MM.1S (cell line): ENCODE measurements around the gene ARVCF.

Experiments used
- EZH2 ChIP-seq: fragments of 300-600 bp; sonication (generic); optimal IDR thresholded peaks from 2 replicates; pipeline ENCODE3; 2017; ENCODE audit warnings: low read depth, mild to moderate bottlenecking, antibody characterized with exemption, low read length, mixed read lengths
- EZH2phosphoT487 ChIP-seq: fragments of 300-600 bp; sonication (generic); IDR thresholded peaks from 2 replicates; pipeline ENCODE4 v1.6.1; 2018; ENCODE audit warnings: antibody characterized with exemption, low read length
- TF ChIP-seq, protein P1 (sequence below): fragments of 300-600 bp; sonication (generic); IDR thresholded peaks from 2 replicates; pipeline ENCODE4 v1.5.1; 2016; ENCODE audit warnings: antibody characterized with exemption, low read length, mixed read lengths

DNA sequence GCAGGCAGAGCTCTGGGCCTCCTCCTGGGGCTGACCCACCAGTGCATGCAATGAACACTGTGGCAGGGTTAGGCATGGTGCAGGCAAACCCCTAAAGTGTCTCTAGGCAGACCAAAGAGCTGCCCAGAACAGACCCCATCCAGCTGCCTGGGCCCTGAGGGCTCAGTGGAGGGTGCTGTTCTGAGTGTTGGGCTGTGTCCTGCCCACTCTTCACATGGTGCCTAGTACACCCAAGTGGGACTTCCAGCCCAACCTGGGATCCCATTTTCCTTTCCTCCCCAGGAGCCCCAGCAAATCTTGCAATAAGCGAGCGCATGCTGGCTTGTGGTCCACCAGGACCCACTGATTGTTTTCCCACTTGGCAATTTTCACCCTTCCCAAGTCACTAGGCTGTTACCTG is 26.4 kb downstream of the ARVCF start:
- TF ChIP-seq, protein P1, sequence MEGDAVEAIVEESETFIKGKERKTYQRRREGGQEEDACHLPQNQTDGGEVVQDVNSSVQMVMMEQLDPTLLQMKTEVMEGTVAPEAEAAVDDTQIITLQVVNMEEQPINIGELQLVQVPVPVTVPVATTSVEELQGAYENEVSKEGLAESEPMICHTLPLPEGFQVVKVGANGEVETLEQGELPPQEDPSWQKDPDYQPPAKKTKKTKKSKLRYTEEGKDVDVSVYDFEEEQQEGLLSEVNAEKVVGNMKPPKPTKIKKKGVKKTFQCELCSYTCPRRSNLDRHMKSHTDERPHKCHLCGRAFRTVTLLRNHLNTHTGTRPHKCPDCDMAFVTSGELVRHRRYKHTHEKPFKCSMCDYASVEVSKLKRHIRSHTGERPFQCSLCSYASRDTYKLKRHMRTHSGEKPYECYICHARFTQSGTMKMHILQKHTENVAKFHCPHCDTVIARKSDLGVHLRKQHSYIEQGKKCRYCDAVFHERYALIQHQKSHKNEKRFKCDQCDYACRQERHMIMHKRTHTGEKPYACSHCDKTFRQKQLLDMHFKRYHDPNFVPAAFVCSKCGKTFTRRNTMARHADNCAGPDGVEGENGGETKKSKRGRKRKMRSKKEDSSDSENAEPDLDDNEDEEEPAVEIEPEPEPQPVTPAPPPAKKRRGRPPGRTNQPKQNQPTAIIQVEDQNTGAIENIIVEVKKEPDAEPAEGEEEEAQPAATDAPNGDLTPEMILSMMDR, result no peak
- TF ChIP-seq EZH2, result no peak
- no peak for TF ChIP-seq EZH2phosphoT487
